ENCODE measurements around the gene IGF2R.

IGF2R gene

GRCh38 chr6:160007611-160008010, 38.7 kb downstream of the IGF2R start:
- H3K4me3 ChIP-seq (ENCODE audit: low read depth, low read length): no peak overlapping the region
- TF ChIP-seq CTCF (IDR thresholded peaks at IDR 0.05; ENCODE audit: low read depth, low read length, missing control alignments): no peak
- DNase-seq (ENCODE audit: low read depth): no peak

GRCh38 chr6:160010067-160010466, 41.2 kb downstream of the IGF2R start:
- DNase-seq (ENCODE audit: low read depth): no peak
- no peak for TF ChIP-seq CTCF (IDR thresholded peaks at IDR 0.05; ENCODE audit: low read depth, low read length, missing control alignments)
- H3K4me3 ChIP-seq (ENCODE audit: low read depth, low read length): no peak overlapping the region

GRCh38 chr6:160013987-160014868, 45.3 kb downstream of the IGF2R start:
- H3K4me3 ChIP-seq (ENCODE audit: low read depth, low read length): no peak overlapping the region
- no peak for DNase-seq (ENCODE audit: low read depth)
- TF ChIP-seq CTCF (IDR thresholded peaks at IDR 0.05; ENCODE audit: low read depth, low read length, missing control alignments): no peak

GRCh38 chr6:160014869-160015182, 45.9 kb downstream of the IGF2R start:
- no peak for DNase-seq (ENCODE audit: low read depth)
- H3K4me3 ChIP-seq (ENCODE audit: low read depth, low read length): no peak overlapping the region
- no peak for TF ChIP-seq CTCF (IDR thresholded peaks at IDR 0.05; ENCODE audit: low read depth, low read length, missing control alignments)

- DNase-seq (ENCODE audit: low read depth): no peak
- H3K4me3 ChIP-seq (ENCODE audit: low read depth, low read length): no peak overlapping the region
- TF ChIP-seq CTCF (IDR thresholded peaks at IDR 0.05; ENCODE audit: low read depth, low read length, missing control alignments): no peak
Measured at GRCh38 chr6:160015778-160016684, 47.1 kb downstream of the IGF2R start.

GRCh38 chr6:160022101-160022500, 53.2 kb downstream of the IGF2R start:
- DNase-seq (ENCODE audit: low read depth): no peak
- no peak for TF ChIP-seq CTCF (IDR thresholded peaks at IDR 0.05; ENCODE audit: low read depth, low read length, missing control alignments)
- no peak overlapping the region for H3K4me3 ChIP-seq (ENCODE audit: low read depth, low read length)

Measured in GM12864 (cell line).